Epidermal melanocyte (primary cell): ENCODE measurements around the gene NWD2.

Experiments
- DNase-seq: peaks from one replicate; pipeline ENCODE4 v3.0.0; 2011; ENCODE audit warnings: low spot score; ENCODE audit not compliant: insufficient read length

Gene NWD2

GRCh38 chr4:37279894-37280592 lies 35.5 kb downstream of the NWD2 start:
- DNase-seq = no peak

DNA sequence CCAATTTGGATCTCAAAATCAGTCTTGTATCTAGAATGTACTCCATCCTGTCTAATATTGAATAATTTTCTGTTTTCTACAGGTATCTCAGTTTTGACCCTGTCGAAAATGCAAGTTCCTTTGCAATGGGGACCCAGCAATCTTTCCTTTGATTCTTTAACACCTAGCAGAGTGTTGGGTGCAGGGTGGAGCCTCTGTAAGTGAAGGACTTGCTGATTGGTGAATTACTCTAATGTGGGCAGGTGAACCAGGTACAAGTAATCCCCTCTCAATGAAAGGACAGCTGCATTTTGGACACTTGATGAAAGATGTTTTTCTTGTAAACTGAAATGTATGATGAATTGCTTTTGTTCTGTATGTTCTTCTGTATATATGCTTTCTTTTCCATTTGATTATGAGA lies 54.9 kb downstream of the NWD2 start:
- no peak for DNase-seq

- no peak for DNase-seq
Measured at GRCh38 chr4:37304612-37305011, 60.1 kb downstream of the NWD2 start.

GRCh38 chr4:37305984-37306383 lies 61.4 kb downstream of the NWD2 start:
- no peak for DNase-seq

GRCh38 chr4:37317104-37317643 lies 72.6 kb downstream of the NWD2 start:
- no peak for DNase-seq

GRCh38 chr4:37320513-37321235 lies 76.1 kb downstream of the NWD2 start:
- no peak for DNase-seq

GRCh38 chr4:37322122-37322521 lies 77.6 kb downstream of the NWD2 start:
- no peak for DNase-seq

- DNase-seq = no peak
Measured at GRCh38 chr4:37324546-37324945, 80.0 kb downstream of the NWD2 start.

GRCh38 chr4:37326852-37327251 lies 82.3 kb downstream of the NWD2 start:
- DNase-seq = no peak

- no peak for DNase-seq
Measured at GRCh38 chr4:37338972-37339371, 94.4 kb downstream of the NWD2 start.

DNA sequence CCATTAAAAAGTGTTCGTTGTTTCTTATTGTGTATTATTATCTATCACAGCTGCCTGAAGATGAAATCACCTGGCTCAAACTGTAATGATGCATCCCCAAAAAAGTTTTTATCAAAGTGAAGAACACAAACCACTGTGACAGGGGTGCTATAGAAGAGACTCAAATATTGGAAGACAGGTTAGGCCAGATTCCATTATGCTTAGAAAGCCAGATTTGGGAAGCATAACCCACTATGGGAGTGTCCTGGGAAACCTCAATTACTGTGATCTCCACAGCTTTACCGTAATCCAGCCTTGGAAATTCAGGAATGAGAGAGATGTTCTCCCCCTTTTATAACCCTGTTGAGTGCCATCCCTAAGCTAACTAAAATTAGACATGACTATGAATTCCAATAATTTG lies 114.2 kb downstream of the NWD2 start:
- no peak for DNase-seq

DNA sequence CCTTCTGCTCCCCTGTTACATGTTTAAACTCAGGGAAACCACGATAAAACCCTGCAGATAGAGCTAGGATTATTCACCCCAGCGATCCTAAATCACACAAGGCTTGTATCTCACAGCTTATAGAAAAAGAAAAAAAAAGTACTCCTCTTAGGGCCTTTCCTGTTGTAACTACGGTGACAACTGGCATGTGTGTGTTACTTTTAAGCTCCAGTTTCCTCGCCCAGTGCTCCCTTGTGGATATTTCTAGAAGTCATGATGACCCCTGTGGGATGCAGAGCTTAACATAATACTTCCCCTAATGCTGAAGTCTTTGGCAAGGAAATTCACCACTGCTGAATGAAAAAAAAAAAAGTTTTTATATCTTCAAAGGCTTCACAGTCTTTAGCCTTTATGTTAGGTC lies 114.7 kb downstream of the NWD2 start:
- DNase-seq = no peak

DNA sequence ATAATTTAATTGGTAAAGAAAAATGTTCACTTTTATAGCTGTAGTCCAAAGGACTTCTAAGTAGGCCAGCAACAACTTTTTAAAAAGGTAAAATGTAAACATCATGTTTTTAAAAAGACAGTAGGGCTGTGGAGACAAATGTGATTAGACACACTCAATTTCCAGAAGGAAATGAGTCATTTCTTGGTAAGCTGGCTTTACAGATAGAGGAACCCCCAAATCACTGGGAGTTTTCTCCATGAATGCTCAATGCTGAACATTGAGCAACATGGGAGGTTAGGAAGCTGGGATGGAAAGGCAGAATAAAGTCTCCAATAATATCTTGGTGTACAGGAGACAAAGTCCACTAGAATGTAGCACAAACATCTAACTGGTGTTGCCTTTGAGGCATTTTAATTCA lies 121.3 kb downstream of the NWD2 start:
- DNase-seq = no peak

DNA sequence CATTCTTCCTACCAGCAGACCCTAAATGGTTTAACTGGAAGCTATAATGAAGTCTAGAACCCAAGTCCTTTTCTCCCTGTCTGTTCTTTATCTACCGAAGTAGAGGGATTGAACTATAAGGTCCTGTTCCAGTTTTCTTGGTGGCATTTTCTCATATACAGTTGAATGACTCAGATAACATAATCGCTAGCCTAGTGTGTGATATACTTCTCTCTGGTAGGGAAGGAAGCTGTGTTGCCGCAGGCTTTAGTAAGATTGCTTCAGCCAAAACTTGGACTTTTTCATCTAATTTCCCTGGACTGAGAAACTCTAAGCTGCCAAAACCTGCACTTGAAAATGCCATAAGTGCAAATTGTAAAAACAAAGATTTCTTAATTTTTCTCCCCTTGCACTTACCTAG lies 123.4 kb downstream of the NWD2 start:
- no peak for DNase-seq

DNA sequence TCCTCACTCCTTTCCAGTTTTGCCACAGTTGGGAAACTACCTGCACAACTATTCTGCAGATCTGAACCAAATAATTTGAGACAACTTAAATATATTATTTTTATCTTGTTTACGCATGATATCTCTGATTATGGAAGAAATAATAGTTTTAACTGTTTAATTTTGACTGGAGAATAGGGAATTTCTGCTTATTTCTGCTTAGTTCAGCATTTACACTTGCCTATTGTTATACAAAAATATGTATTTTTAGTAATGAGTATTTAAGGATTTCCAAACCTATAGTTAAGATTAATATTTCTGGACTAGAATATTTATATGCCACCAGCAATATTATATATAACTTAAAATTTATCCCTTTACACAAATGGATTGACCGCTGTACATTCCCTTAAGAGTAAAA lies 125.5 kb downstream of the NWD2 start:
- no peak for DNase-seq

GRCh38 chr4:37381040-37381668 lies 136.6 kb downstream of the NWD2 start:
- no peak for DNase-seq

DNA sequence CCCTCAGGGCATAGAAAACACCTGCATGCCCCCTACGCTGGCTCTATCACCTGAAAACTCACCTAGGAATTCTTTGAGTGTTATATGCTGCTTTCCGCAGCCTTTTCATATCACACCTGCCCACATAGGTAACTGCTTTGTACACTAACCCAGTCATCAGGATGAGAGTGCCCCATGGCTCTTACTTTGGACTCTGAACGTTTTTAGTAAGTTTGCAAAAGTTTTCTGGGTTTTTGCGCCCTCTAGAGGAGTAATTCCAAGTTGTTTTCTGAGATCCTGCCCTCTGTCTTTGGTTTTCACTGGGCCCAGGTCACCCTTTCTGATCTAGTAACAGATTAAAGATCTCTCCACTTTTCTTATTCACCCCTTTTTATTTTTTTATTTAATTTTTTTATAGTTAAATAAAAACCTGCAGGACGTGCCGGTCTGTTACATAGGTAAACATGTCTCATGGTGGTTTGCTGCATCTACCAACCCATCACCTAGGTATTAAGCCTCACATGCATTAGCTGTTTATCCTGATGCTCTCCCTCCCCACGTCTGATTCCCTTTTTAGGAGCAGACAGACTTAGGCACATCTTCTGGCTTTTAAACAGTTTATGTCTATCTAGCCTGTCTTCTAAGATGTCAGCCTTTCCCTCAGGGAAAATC lies 139.2 kb downstream of the NWD2 start:
- no peak for DNase-seq

DNA sequence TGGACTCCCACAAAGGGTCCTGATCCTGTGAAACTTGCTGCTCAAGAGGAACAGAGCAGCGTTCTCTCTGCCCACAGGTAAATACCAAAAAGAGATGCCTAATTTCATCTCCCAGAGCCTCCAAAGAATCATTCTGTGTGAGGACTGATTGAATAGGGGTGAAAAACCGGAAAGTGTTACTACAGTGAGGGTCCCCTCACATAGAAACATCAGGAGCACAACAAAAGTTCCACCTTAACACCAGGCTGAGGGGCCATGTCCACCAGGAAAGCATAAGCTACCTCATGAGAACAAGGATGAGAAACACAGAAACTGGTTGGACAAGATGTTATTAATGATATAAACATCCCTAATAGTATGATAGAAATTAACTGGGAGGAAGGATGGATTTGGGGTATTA lies 140.9 kb downstream of the NWD2 start:
- DNase-seq = no peak

DNA sequence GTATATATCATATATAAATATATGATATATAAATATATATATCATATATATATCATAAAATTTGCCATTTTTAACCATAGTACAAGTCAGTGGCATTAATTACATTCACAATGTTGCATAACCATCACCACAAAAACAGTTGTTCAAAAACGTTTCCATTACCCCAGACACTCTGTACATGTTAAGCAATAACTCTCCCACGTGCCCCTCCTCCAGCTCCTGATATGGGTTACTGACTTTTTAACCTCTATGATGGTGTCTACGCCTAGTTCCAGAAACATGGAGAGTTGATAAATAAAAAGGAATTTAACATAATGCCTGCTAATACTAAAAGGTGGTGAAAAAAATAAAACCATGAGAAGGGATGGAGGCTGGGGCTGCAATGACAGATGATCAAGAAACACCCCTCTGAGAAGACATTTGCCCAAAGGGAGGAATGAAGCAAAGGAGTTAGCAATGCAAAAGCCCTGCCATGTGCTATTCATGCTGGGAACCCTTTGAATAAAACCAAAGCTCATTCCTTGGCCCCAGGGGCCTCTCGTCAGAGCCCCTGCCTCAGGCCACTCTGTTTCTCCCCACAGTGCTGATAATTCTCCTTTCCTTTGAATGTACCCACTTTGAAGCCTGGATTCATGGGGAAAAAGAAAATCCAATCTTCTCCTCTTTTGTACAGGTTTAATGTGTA lies 144.3 kb downstream of the NWD2 start:
- DNase-seq = no peak

GRCh38 chr4:37389366-37389765 lies 144.8 kb downstream of the NWD2 start:
- DNase-seq = no peak

GRCh38 chr4:37389967-37390580 lies 145.5 kb downstream of the NWD2 start:
- no peak for DNase-seq
